Heart left ventricle (tissue), 13 donors: ENCODE results near the gene SPRYD7.

ENCODE experiments used
- CTCF ChIP-seq, 12 donors: fragments of 200-600 bp; sonication (generic) in 4 of 12; IDR thresholded peaks; one replicate each; pipeline versions ENCODE4 v1.5.0 to v1.8.0; 2018 to 2022; ENCODE audit warnings: antibody characterized with exemption in 12 of 12, mild to moderate bottlenecking in 5 of 12
- POLR2A ChIP-seq, 2 donors: fragments of 450-650 bp; IDR thresholded peaks; one replicate each; pipeline ENCODE4 v1.6.1; 2017; ENCODE audit warnings: antibody characterized with exemption in 2 of 2, mild to moderate bottlenecking in 2 of 2, moderate library complexity in 2 of 2
- donor health status: ischemic (EF 13 %, LVEDD 7.1; RV severe dilation, severe dysfunction).
- donor health status: DM: no; HTN: yes; CAD: no.
- donor health status: DM: no; HTN: no; CAD: no.
- donor health status: ischemic (EF 25% LVEDD 6.9; RV normal size, moderate dysfunction).
- donor health status: ischemic (EF 25% LVEDD 5.7; RV mildly dilated, moderate dysfunction).
- donor health status: ischemic (EF 35%, LVEDD 5.7; RV mildly dilated, moderate dysfunction).
- donor health status: nonischemic (EF 11% LVEDD 7.7; RV severe dilation, severe dysfunction).
- donor health status: DM: yes; HTN: yes; CAD: no.
- donor health status: PGD.
- donor health status: ischemic (EF 29% LVEDD 5.4; RV normal size, mild dysfunction).
- donor health status: nonischemic (EF 23%, LVEDD 6.1; RV moderate dilation, normal function).

DNA sequence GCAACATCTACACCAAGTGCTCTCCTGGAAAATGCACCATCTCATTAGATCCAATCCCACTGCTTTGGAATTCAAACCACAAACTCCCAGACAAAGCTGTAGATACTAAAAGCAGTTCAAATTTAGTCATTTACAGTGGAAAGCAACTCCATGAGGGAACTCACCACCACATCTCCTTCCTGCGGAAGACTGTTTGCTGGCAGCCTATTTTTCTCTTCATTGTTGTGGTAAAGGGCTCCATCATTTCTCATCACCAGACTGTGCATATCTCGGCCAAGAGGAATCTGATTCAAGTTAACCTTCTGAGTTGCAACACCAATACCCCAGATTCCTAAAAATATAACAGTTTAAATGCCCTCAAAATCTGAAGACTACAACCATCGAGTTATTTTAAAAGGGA, 8.4 kb downstream of the SPRYD7 start:
- TF ChIP-seq CTCF (IDR thresholded peaks at IDR 0.05) (no peak), POLR2A (IDR thresholded peaks at IDR 0.05) (no peak)
